Chondrocyte (in vitro differentiated cells): ENCODE results near the gene ZBTB46. TPM values are rescaled to one million over a fixed set of nuclear protein-coding genes. Genes with fewer than 3 reads are reported as not detected.
"Not testable (repeated sequence)": the region's sequence is repeated elsewhere in the genome, so short reads cannot be mapped to it uniquely, and the experiment has no call there.

Experiments
- DNase-seq: peaks from one replicate; pipeline ENCODE4 v3.0.0; 2021; ENCODE audit warnings: mixed read lengths, low spot score
- H3K27ac Mint-ChIP-seq: one replicate; pipeline ENCODE4 v1.8.0; 2021; ENCODE audit warnings: mild to moderate bottlenecking, moderate library complexity, mixed read lengths; ENCODE audit not compliant: unreplicated experiment
- H3K27me3 Mint-ChIP-seq: 2 replicates; pipeline ENCODE4 v1.8.0; 2021; ENCODE audit warnings: low read depth, mixed read lengths
- H3K36me3 Mint-ChIP-seq: 2 replicates; pipeline ENCODE4 v1.8.0; 2021; ENCODE audit warnings: low read depth, mixed read lengths
- H3K4me1 Mint-ChIP-seq: 2 replicates; pipeline ENCODE4 v1.8.0; 2021; ENCODE audit warnings: low read depth, mild to moderate bottlenecking, mixed read lengths
- H3K4me3 Mint-ChIP-seq: one replicate; pipeline ENCODE4 v1.8.0; 2021; ENCODE audit warnings: mild to moderate bottlenecking, moderate library complexity, mixed read lengths; ENCODE audit not compliant: unreplicated experiment
- H3K9me3 Mint-ChIP-seq: 2 replicates; pipeline ENCODE4 v1.8.0; 2021; ENCODE audit warnings: low read depth, mixed read lengths
- CTCF ChIP-seq: fragments of 200-600 bp; sonication (generic); IDR thresholded peaks from 2 replicates; pipeline ENCODE4 v1.5.0; 2021; ENCODE audit warnings: antibody characterized with exemption, mild to moderate bottlenecking, moderate library complexity
- total RNA-seq: library from RNA; stranded (reverse); gene quantifications from 3 replicates; pipeline ENCODE4 v1.2.1, GENCODE V29; 2021

ZBTB46 gene
- total RNA-seq, 1 donor from 2014 or later, result 6.0 TPM

GRCh38 chr20:63733117-63733516 is 97.9 kb downstream of the ZBTB46 start:
- Mint-ChIP-seq H3K9me3 (no peaks in the 10 kb centered on the region), H3K4me1 (peaks cover 3% of the 10 kb centered on the region), H3K27ac (no peak overlapping the region), H3K27me3 (no peaks in the 10 kb centered on the region), H3K4me3 (no peak overlapping the region), H3K36me3 (peaks cover 5% of the 10 kb centered on the region)
- TF ChIP-seq CTCF, result no peak
- DNase-seq, result peak; percentile 72

- H3K27me3 Mint-ChIP-seq, result no peaks in the 10 kb centered on the region
- TF ChIP-seq CTCF, result no peak
- DNase-seq, result peak; percentile 63
- peaks cover 3% of the 10 kb centered on the region for H3K4me1 Mint-ChIP-seq
- H3K36me3 Mint-ChIP-seq, result peaks cover 7% of the 10 kb centered on the region
- no peak overlapping the region for H3K27ac Mint-ChIP-seq
- no peaks in the 10 kb centered on the region for H3K9me3 Mint-ChIP-seq
- no peak overlapping the region for H3K4me3 Mint-ChIP-seq
These were observed 98.7 kb downstream of the ZBTB46 start for GRCh38 chr20:63732118-63733095.

GRCh38 chr20:63731410-63731809 is 99.7 kb downstream of the ZBTB46 start:
- no peak overlapping the region for H3K4me3 Mint-ChIP-seq
- no peak overlapping the region for H3K27ac Mint-ChIP-seq
- DNase-seq, result no peak

GRCh38 chr20:63730189-63730733 is 100.8 kb downstream of the ZBTB46 start:
- not testable (repeated sequence) for H3K4me1 Mint-ChIP-seq, H3K27ac Mint-ChIP-seq, H3K9me3 Mint-ChIP-seq, H3K4me3 Mint-ChIP-seq, H3K27me3 Mint-ChIP-seq
- H3K36me3 Mint-ChIP-seq, result peaks cover 14% of the 10 kb centered on the region
- DNase-seq, result peak; percentile 72

More at GRCh38 chr20:63731410-63731809, 99.7 kb downstream of the ZBTB46 start:
- Mint-ChIP-seq H3K36me3 (peaks cover 9% of the 10 kb centered on the region), H3K9me3 (no peaks in the 10 kb centered on the region), H3K27me3 (no peaks in the 10 kb centered on the region), H3K4me1 (peaks cover 3% of the 10 kb centered on the region)
- no peak for TF ChIP-seq CTCF

- DNase-seq, H3K4me3 Mint-ChIP-seq, H3K4me1 Mint-ChIP-seq, H3K27ac Mint-ChIP-seq, H3K27me3 Mint-ChIP-seq: not testable (repeated sequence)
- Mint-ChIP-seq H3K9me3 (peaks cover 11% of the 10 kb centered on the region), H3K36me3 (peaks cover 27% of the 10 kb centered on the region)
These were observed 108.0 kb downstream of the ZBTB46 start for GRCh38 chr20:63722967-63723622.

- TF ChIP-seq CTCF, result no peak
- Mint-ChIP-seq H3K4me1 (no peaks in the 10 kb centered on the region), H3K27ac (no peak overlapping the region), H3K9me3 (peaks cover 12% of the 10 kb centered on the region), H3K4me3 (no peak overlapping the region), H3K27me3 (no peaks in the 10 kb centered on the region), H3K36me3 (peaks cover 36% of the 10 kb centered on the region)
- DNase-seq, result no peak
These were observed 112.1 kb downstream of the ZBTB46 start for GRCh38 chr20:63718996-63719395.
